HG03060 (cell line): ENCODE results near the gene ZNF579.

Experiments
- ATAC-seq: cut with Tn5 transposase; IDR thresholded peaks from one replicate; pipeline ENCODE4 v1.9.1; 2021; ENCODE audit warnings: low read depth, moderate number of reproducible peaks; ENCODE audit not compliant: unreplicated experiment

The ZNF579 gene

DNA sequence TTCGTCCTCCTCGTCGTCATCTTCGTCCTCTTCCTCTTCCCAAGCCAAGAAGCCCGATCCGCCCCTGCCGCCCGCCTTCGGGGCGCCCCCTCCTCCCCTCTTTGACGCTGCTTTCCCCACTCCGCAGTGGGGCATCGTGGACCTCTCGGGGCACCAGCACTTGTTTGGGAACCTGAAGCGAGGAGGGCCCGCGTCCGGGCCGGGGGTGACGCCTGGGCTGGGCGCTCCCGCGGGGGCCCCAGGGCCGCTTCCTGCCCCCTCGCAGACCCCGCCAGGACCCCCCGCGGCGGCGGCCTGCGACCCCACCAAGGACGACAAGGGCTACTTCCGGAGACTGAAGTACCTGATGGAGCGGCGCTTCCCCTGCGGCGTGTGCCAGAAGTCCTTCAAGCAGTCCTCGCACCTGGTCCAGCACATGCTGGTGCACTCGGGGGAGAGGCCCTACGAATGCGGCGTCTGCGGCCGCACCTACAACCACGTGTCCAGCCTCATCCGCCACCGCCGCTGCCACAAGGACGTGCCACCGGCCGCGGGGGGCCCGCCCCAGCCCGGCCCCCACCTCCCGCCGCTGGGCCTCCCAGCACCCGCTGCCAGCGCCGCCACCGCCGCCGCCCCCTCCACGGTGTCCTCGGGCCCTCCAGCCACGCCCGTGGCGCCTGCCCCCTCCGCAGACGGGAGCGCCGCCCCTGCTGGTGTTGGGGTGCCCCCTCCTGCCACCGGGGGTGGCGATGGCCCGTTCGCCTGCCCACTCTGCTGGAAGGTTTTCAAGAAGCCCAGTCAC is 33.5 kb upstream of the ZNF579 start:
- no peak for ATAC-seq

DNA sequence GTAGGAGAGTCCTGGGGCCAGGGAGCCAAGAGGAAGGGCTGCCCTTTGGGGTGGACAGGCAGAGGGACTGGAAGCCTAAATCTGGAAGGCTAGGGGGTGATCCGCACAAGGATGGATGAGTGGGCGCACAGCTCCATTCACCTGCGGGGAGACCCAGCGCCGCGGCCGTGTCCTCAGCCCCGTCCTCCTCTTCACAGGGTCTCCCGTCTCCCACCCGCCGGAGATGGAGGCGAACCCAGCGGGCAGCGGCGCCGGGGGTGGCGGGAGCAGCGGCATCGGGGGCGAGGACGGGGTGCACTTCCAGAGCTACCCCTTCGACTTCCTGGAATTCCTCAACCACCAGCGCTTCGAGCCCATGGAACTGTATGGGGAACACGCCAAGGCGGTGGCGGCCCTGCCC is 32.7 kb upstream of the ZNF579 start:
- ATAC-seq, result no peak

DNA sequence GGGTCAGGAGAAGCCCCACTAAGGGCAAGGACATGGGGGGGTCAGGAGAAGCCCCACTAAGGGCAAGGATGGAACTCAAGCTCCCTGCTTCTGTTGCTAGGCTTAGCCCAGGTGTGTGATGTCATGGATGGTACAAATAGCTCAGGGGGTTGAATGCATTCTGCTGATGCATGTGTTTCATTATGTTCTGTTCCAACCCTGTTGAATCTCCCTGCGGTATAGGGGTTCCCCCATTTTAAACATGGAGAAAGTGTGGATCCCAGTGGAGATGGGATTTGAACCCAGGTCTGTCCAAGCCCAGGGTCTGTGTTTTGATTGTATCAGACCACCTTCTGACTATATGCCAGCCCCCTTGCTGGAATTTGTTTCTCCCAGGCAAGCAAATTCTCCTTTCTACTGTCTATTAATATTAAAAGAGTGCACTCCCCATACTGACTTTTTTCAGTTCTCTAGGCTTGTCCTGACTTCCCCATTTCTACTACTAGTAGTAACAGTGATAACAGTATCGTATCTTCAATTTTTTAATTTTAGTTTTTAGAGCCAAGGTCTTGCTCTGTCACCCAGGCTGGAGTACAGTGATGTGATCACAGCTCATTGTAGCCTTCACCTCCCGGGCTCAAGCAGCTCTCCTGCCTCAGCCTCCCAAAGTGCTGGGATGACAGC is 31.5 kb upstream of the ZNF579 start:
- no peak for ATAC-seq

DNA sequence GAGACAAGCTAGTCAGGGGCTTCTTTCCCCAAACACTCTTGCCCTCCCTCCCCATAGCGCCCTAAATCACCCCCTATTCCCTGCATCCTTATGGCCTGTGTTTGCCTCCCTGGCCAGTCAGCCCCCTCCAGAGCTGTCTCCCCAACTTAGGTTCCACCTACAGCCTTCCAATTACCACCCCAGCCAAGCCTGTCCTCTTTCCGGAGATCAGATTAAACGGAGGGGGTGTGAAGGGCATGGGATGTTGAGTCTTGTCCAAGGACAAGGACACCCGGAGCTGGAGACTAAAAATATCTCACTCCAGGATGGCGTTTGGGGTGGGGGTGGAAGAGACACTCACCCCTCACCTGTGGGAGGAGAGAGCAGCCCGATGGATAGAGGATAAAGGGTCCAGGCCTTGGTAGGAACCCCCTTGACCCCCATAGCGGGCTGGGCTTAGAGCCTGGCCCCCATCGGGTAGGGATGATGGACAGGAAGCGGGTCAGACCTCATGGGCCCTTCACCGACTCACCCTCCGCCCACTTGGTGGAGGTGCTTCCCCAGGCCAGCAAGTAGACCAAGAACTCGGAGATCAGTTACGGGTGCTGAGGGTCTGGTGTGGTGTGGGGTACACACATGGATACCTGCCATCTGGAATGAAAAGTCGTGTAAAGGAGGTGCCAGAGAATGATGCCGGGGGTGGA is 30.8 kb upstream of the ZNF579 start:
- no peak for ATAC-seq

DNA sequence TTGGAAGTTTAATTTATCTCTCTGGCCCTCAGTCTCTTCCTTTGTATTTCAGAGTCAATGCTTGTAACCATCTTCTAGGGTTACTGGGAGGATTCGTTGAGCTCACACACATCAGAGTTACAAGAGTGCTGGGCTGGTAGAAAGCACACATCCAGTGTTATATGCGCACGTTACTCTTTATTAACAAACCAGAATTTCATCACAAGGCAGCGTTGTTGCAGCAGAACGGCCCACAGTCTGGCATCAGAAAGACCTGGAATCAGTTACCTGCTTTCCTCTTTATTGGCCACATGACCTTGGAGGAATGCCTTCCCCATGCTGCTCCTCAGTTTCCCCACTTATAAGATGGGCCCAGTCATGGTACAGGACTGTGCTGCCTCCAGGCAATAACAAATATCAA is 28.7 kb upstream of the ZNF579 start:
- ATAC-seq, result no peak

DNA sequence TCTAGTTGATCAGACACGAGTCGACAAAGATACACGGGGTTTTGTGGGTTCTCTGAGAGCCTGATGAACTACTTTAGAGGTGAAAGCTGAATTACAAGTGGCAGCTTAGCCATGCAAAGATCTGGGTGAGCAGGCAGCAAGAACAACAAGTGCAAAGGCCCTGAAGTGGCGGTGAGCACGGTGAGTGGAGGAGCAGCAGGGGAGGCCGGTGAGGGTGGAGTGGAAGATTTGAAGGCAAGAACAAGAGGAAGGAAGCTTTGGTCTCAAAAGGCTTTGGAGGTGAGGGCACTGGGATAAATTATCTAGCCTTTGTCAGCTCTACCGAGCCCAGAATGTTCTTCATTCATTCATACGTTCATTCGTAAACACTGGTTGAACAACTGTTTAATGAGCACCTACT is 26.2 kb upstream of the ZNF579 start:
- no peak for ATAC-seq

DNA sequence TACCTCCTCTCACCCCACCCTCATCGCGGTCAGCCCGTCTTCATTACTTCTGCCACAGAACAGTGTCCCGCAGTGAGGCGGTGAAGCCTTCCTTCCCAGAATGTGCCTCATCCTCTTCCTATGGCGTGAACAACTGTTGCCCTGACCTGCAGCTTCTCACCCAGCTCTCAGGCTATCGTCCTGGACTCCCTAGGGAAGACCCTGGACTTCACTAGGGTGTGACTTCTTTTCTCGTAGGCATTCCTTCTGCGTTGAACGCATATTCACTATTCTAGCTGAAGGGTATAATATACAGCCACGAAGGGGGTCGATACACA is 25.8 kb upstream of the ZNF579 start:
- ATAC-seq, result no peak

DNA sequence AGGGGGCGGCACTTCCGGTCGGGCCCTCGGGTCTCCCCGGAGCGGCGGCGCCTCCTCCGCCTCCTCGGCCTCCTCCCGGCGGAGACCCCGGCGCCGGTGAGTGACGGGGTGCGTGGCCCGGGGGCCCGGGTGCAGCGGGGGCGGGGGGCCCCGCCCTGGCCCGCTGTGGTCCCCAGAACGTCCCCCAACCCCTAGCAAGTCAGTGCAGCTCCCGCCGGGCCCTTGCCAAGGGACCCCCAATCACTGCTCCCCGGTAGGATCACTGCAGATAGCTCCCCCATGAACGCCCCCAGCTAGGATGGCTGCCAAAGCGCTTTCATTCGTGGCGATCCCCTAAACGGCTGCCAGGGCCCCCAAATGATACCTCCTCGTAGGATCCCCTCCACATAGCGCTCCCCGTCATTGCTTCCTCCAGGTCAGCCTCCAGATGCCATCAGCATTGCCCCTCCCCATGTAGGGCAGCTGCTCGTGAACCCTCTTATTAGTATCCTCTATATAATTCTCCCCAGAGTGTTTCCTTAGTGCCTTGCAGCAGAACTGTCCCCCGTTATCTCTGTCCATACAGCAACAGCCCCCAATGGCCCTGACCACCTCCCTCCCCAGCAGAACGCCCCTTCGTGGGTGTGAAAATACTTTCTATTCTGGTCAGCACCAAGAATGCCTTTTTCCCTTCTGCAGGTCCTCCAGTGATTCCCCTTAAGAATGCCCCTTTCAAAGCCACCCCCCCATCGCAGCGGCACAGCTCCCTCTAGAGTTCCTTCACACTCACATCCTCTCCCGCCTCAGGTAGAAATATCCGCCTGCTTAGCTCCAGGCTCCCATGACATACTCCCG is 25.2 kb upstream of the ZNF579 start, which contains the start of gene ZNF865:
Gene ZNF865 (plus strand): TSS at position 11 of the 834 bp plus-strand sequence. CDS start 7,972 bp downstream, outside the sequence.
- no peak for ATAC-seq

DNA sequence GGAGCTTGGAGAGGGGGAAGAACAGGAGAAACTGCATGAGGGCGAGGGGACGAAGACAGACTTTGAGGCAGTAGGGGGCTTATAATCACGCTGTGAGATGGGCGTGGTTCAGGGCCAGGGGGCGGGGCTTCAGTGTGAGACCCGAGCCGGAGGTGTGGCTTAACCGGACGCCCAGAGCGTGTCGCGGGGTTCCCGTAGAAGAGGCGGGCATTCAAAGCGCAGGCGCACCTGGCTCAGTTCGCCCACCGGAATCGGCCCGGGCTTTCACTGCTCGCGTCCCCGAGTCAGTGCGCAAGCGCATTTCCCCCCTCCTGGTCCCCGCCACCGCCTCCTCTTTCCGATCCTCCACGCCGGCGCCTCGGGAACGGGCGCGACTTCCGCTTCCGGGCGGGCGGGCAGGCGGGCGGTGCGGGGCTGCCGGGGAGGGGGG is 24.6 kb upstream of the ZNF579 start:
- ATAC-seq, result peak; percentile 42

DNA sequence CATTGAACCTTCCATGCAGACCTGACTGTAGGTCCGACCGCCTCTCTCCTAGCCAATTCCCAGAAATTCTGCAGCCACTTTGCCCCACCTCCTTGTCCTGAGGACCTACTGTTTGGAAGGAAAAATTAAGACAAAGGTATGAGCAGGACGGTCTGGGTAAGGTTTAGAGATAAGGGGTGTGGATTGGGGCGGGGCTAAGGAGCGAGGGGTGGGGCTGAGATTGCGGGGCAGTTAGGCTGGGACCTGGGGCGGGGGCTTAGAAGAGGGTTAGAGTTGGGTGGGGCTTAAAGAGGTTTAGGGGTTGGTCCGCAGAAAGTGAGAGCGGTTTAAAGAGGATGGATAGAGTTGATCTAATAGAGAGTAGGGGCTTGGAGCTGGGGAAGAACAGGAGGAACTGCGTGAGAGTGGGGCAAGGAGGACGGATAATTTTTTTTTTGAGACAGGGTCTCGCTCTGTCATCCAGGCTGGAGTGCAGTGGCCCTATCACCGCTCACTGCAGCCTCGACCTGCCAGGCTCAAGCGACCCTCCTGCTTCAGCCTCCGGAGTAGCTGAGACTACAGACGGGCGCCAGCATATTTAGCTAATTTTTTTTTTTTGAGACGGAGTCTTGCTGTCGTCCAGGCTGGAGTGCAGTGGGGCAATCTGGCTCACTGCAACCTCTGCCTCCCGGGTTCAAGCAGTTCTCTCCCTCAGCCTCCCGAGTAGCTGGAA is 23.1 kb upstream of the ZNF579 start:
- ATAC-seq, result no peak

DNA sequence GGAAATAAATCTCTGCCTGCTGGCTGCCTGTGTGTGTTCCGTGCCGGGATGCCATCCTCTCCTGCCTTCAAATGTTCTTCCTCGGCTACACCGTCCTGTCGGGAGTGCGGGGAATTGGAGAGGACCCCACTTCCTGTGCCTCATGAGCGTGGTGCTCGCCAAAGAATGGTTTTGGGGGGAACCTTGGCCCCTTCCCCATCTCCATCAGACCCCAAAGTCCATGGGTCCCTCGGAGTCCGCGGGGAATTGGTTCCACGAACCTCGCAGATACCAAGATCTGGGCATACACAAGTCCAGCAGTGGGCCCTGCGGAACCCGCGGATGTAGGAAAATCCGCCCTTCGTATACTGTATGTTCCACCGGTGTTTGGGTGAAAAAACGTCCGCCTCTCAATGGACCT is 22.5 kb upstream of the ZNF579 start:
- ATAC-seq, result no peak

DNA sequence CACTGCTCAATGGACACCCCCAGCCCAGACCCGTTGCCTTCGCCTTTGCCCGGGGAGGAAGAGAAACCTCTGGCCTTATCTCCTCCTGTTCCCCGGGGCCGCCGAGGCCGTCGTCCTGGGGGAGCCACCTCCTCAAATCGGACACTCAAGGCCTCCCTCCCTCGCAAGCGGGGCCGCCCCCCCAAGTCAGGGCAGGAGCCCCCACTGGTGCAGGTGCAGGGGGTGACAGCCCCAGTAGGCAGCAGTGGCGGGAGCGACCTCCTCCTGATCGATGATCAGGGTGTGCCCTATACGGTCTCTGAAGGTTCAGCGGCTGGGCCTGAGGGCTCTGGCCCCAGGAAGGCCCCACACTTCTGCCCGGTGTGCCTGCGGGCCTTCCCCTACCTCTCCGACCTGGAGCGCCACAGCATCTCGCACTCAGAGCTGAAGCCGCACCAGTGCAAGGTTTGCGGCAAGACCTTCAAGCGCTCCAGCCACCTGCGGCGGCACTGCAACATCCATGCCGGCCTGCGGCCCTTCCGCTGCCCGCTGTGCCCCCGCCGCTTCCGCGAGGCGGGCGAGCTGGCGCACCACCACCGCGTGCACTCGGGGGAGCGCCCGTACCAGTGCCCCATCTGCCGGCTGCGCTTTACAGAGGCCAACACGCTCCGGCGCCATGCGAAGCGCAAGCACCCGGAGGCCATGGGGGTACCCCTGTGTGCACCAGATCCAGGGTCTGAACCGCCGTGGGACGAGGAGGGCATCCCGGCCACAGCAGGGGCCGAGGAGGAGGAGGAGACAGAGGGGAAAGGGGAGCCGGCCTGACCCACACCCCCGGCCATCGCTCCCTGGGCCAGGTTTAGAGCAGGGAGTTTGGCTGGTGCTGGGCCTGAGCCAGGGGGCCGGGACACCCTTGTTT is 21.7 kb upstream of the ZNF579 start:
- no peak for ATAC-seq

DNA sequence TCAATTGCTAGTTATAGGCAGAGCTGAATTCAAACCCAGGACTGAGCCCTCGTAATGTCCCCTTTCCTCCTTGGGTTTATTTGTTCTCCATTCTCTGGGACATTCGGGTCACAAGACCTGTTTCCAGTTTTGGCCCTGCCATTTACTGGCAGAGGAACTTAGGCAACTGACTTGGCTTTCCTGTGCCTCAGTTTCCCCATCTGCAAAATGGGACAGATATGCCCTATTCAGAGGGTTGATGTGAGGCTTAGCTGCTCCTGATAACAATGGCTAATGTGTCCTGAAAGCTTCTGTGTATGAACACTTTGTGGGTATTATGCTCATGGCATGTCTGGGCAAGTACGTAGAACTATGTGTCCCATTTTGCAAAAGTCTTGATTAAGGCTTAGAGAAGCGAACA is 20.4 kb upstream of the ZNF579 start:
- ATAC-seq, result no peak

DNA sequence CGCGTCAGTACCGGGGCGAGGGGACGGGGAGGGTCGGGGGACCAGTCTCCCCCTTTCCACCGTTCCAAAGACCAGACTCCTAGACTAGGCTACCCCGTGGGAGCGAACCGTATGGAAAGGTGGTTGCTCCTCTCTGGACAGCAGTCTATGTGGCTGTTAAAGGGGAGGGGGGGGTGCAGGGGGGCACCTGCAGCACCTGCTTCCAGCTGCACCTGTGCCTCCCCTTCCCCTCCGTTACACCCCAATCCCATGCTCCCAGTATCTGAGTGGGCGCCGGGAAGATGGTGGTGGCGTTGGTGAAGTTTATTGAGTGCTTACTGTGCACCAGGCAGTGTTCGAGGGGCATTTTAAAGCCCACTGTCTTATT is 20.0 kb upstream of the ZNF579 start:
- ATAC-seq, result no peak

DNA sequence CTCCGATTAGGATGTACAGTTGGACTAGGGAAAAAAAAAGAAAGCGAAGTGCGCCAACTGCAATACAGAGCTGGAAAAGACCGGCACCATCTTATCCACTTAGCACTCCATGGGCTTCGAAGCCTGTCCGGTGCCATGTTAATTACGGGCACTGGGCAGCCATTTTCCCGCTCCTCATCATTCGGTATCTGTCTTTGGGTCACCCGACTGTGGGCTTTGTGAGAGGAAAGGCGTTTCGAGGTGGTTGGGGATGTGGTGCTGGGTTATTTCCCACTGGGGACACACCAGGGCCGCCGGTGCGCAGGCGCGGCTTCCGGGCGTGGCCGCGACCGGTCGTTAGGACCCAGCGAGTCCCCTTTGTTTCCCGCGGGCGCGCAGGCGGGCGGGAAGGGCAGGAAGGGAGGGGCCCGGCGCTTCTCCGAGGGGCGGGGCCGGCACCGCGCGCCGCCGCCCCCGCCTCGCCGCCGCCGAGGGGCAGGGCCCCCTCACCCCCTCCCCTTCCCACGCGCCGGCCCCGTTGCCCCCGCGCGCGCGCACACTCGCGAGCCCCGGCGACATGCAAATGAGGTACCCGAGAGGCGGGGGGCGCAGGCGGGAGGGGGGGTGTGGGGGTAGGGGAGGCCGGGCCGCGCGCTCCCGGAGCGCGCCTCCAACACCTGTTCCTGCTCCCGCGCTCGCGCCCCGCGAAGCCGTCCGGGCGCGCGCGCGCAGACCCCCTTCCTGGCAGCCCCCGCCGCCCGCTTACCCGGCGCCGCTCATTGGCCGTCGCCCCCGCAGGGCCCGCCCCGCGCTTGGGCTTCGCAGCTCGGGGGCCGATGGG is 19.4 kb upstream of the ZNF579 start, which contains the start of gene ZNF524:
Gene ZNF524 (plus strand): TSS at position 447 of the 820 bp plus-strand sequence. CDS start 1,825 bp downstream, outside the sequence.
- peak; percentile 30 for ATAC-seq

DNA sequence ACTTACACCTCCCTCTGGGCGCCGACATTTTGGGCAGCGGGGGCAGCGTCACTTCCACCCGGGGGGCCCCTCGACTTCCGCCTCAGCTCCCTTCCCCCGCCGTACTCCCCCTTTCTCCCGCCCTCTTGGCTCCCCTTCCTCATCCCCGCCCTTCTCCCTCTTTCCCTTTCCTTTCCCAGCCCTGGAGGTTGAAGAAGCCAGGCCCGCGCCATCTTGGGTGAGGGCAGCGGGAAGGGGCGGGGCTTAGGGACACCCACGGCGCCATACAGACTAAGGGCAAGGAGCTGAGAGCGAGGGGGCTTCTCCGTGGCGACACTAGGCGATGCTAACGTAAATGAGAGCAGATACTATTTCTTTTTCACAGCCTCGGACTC is 18.8 kb upstream of the ZNF579 start, which contains the start of gene FIZ1:
Gene FIZ1 (minus strand): TSS at position 50 of the 374 bp plus-strand sequence. CDS start 1,652 bp downstream, outside the sequence.
- ATAC-seq, result peak; percentile 24

DNA sequence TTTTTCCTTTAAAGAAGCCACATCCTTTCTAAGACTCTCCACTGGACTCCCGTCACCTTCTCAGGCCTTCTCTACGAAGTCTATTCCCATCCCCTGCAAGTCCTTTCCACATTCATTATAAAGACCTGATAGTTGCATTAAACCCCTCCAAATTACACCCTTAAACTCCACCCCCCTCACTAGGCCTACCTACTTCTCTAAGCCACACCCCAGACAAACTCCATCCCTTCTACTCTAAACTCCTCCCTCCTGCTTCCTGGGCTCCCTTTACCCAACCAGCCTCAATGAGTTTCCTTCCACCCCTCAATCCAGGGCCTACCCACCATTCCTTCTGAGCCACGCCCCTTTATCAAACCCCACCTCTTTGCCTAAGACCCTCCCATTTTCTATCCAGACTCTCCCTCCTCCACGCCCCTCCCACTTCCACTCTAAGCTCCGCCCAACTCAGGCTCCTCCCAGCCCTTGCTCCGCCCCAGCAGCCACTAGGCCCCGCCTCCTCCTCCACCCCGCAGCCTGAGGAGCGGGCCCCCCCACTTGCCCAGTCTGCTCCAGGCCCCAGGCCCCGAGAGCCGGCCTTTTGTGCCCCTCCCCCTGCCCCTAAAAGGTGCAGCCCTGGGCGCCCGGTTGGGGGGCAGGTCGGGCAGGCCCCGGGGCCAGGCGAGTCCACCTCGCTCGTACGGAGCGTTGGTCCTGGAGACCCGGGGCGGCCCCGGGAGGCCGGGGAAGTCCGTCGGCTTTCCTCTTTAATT is 18.2 kb upstream of the ZNF579 start:
- ATAC-seq, result peak; percentile 62
